ENCODE data around the gene SND1. TPM values are rescaled to one million over a fixed set of nuclear protein-coding genes. Genes with fewer than 3 reads are reported as not detected.

The SND1 gene
- total and polyA plus RNA-seq, 2 donors (not counting 3 experiments of a cell fraction or from before 2014, with no cell fraction given) = 116 to 249 TPM

- intact Hi-C loops (cut with micrococcal nuclease) = no loop called here
- BruUV-seq (replicated peaks) = no TSS peak
- H3K36me3 ChIP-seq (ENCODE audit: control insufficient read depth in 2 of 2, extremely low read depth in 1 of 2, insufficient read depth in 2 of 2, low read length in 2 of 2) = peaks cover 0 to under 1% of the 10 kb centered on the region in 2 experiments
These were observed 13.9 kb downstream of the SND1 start for GRCh38 chr7:127665922-127666321.

More at GRCh38 chr7:127665922-127666321, 13.9 kb downstream of the SND1 start:
- ChIA-PET CTCF (interaction anchor here (1.2 to 2.1 kb wide), 8 partner anchors 12 to 543 kb away, joined by 3 to 14 read pairs (median 6); partner anchors contain the start of gene ARF5), POLR2A (no interaction called here)
- Histone ChIP-seq H3K4me2 (ENCODE audit: insufficient read depth, low read length) (peak overlapping the region; percentile 76), H2AFZ (ENCODE audit: low read depth, low read length) (no peak overlapping the region), H3K79me2 (ENCODE audit: control insufficient read depth, insufficient read depth, low read length) (peaks cover 88% of the 10 kb centered on the region), H3K27ac (ENCODE audit: insufficient read depth, low read depth, low read length) (peak overlapping the region; percentile 93), H3K9me1 (replicated peaks; ENCODE audit: control insufficient read depth, extremely low read depth, insufficient read depth, low read length) (no peaks in the 10 kb centered on the region), H3K9me3 (replicated peaks; ENCODE audit: control insufficient read depth, insufficient read depth, low read length) (no peaks in the 10 kb centered on the region), H3K27me3 (ENCODE audit: control insufficient read depth in 2 of 2, insufficient read depth in 2 of 2, low read length in 2 of 2) (no peaks in the 10 kb centered on the region), H3K4me1 (ENCODE audit: control insufficient read depth, extremely low read depth, insufficient read depth, low read length) (peaks cover 37% of the 10 kb centered on the region), H3K4me3 (replicated peaks in 1 of 3; ENCODE audit: insufficient read depth in 1 of 3, low read depth in 1 of 3, low read length in 3 of 3) (no peak overlapping the region), H3K9ac (replicated peaks; ENCODE audit: extremely low read depth, insufficient read depth, low read length) (peak overlapping the region; percentile 35), H4K20me1 (replicated peaks; ENCODE audit: control insufficient read depth, extremely low read depth, insufficient read depth, low read length) (peaks cover 1% of the 10 kb centered on the region)
- no peak for TF ChIP-seq MAX (IDR thresholded peaks at IDR 0.05; ENCODE audit: insufficient read depth, insufficient read length)
- TF ChIP-seq POLR2A (IDR thresholded peaks at IDR 0.05; ENCODE audit: low read depth, low read length) = no peak
- no peak for TF ChIP-seq POLR2AphosphoS5 (IDR thresholded peaks at IDR 0.05; ENCODE audit: insufficient read depth, low read depth, low read length)
- no peak for TF ChIP-seq FOS (IDR thresholded peaks at IDR 0.05; ENCODE audit: borderline replicate concordance, insufficient read depth, low read length)
- no peak for TF ChIP-seq JUN (IDR thresholded peaks at IDR 0.05; ENCODE audit: borderline replicate concordance, insufficient read depth, insufficient read length, low read depth)
- no peak for TF ChIP-seq CTCF (IDR thresholded peaks at IDR 0.05; ENCODE audit: extremely low read depth in 1 of 2, insufficient read depth in 1 of 2, low read depth in 1 of 2, low read length in 2 of 2)
- no peak for TF ChIP-seq EZH2 (IDR thresholded peaks at IDR 0.05; ENCODE audit: borderline replicate concordance, low read depth, low read length, severe bottlenecking)
- no peak for TF ChIP-seq GATA2 (IDR thresholded peaks at IDR 0.05; ENCODE audit: insufficient read depth, insufficient read length, low read depth, low read length)
- no peak for TF ChIP-seq MYC (IDR thresholded peaks at IDR 0.05; ENCODE audit: low read depth, low read length)
- DNase-seq (ENCODE audit: low read depth, low spot score) = no peak
- no peak for FAIRE-seq
- dilution Hi-C loops (cut with MboI; ENCODE audit: extremely low pct_ligation_motif_present, low sequenced_read_pairs) = no loop called here

Data from endothelial cell of umbilical vein (primary cell).